ENCODE measurements around the gene SDF4. TPM values are rescaled to one million over a fixed set of nuclear protein-coding genes. Genes with fewer than 3 reads are reported as not detected.

SDF4 gene
- total RNA-seq, 4 donors from 2014 or later: 29.7 to 105 (median 50.3) TPM

DNA sequence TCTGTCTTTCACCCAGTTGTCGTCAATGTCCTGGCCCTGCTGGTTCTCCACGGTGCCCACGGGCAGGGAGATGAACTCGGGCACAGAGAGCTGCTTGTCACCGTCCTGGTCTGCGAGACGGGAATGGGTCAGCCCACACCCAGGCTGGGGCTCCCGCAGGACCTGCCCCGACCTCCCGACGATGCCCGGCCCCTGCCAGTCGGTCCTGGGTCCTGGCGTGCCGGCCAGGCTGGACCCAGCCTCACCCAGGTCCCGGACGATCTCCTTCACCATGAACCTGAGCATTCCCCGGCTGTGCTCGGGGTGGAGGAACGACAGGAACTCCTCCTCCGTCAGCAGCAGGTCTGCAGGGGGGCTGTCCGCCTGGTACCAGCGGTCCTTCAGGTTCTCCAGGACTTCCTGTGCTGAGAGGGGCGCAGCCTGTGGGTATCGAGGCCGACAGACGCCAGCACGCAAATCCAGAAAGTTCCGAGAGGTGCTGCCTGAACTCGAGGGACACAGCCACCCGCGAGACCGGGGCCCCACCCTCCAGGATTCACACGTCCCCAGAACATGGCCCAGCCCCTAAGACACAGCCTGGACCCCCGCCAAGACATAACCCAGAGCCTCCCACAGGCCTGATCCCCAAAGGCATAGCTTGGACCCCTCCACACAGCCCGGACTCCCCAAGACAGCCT, 13.1 kb downstream of the SDF4 start:
- Histone ChIP-seq H3K4me3 (no peak overlapping the region), H3K27ac (no peak overlapping the region), H3K4me1 (no peaks in the 10 kb centered on the region), H3K27me3 (no peaks in the 10 kb centered on the region), H3K36me3 (no peaks in the 10 kb centered on the region), H3K9me3 (no peaks in the 10 kb centered on the region)
- intact Hi-C loops (cut with DNase I; ENCODE audit: low total_unique reads): no loop called here
- DNase-seq: no peak
- TF ChIP-seq, protein P1, sequence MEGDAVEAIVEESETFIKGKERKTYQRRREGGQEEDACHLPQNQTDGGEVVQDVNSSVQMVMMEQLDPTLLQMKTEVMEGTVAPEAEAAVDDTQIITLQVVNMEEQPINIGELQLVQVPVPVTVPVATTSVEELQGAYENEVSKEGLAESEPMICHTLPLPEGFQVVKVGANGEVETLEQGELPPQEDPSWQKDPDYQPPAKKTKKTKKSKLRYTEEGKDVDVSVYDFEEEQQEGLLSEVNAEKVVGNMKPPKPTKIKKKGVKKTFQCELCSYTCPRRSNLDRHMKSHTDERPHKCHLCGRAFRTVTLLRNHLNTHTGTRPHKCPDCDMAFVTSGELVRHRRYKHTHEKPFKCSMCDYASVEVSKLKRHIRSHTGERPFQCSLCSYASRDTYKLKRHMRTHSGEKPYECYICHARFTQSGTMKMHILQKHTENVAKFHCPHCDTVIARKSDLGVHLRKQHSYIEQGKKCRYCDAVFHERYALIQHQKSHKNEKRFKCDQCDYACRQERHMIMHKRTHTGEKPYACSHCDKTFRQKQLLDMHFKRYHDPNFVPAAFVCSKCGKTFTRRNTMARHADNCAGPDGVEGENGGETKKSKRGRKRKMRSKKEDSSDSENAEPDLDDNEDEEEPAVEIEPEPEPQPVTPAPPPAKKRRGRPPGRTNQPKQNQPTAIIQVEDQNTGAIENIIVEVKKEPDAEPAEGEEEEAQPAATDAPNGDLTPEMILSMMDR (IDR thresholded peaks at IDR 0.05): no peak
- TF ChIP-seq POLR2A (IDR thresholded peaks at IDR 0.05): no peak

DNA sequence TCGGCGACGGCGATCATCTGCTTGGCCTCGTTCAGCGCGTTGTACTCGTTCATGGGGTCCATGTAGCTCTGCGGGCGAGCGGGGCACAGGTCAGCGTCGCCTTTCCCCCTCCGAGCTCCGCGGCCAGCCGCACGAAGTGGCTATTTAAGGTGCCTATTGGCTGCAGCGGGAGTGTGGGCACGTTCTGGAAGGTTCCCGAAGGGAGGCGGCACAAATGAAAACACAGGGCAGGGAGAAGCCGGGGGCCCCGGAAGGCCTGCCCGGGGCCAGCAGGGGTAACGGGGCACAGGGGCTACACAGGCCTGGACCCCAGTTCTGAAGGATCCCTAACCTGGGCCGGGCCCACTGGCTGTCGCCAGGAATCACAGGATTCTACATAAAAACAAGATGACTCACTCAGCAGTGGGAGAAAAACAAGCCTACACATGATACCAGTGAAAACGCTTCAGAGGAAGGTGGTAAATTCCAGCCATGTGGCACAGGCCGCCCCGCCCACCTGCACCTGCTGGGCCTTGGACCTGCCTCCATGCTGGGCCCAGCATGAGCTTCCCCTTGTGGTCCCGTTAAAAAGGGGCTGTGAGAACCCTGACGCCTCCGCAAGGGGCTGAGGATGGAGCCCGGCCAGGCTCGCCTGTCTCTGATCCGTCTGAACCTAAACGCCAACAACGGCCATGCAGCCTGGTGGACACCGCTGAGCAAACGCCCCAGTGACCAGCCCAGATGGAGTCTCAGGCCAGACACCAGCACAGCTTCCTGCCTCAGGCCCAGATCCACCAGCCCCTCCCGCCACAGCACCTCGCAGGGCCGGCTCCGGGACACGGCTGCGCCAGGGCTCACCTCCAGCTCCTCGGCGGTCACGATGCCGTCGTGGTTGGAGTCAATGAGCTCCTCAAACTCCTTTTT, 13.9 kb downstream of the SDF4 start:
- intact Hi-C loops (cut with DNase I; ENCODE audit: low total_unique reads): no loop called here
- no peak for DNase-seq
- Histone ChIP-seq H3K27ac (no peak overlapping the region), H3K27me3 (no peaks in the 10 kb centered on the region), H3K4me3 (no peak overlapping the region), H3K9me3 (no peaks in the 10 kb centered on the region), H3K4me1 (peaks cover 0 to 4% of the 10 kb centered on the region in 2 donors), H3K36me3 (no peaks in the 10 kb centered on the region)
- TF ChIP-seq, protein P1 (IDR thresholded peaks at IDR 0.05): no peak
- no peak for TF ChIP-seq POLR2A (IDR thresholded peaks at IDR 0.05)

DNA sequence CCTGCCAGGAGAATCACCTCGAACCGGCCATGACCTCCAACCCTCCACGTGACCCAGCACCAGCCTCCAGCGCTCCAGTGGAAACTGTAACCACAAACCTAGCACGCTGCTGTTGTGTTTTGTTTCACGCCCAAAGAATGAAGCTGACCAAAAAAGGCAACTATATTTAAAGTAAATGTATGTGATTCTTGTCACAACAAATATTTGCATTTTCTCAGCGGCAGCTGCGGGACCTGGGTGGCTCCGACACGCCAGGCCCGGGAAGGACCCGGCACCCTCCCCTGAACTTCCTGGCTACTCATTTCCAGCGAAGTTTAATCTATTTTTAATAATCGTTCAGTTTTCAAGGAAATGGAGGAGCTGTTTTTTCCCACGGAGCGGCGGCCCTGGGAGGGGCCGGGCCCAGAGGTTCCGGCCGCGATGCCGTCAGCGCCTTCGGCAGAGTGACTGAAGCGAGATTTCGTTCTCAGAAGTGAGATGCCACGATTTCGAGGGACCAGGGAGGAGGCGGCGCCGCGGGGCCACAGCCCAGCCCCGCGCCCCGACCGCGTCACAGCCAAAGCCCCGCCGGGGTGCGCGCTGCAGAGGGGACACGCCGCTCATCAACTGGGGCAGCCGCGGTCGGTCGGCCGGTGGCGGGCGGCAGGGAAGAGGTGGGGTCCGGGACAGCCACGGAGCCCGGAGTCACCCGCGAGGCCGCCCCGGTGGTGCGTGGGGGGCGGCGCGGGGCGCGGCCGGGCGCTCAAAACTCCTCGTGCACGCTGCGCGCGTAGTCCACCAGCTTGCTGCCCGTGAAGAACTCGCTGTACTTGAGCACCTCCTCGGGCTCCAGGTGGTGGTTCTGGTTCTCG, 14.8 kb downstream of the SDF4 start:
- H3K4me3 ChIP-seq: no peak overlapping the region
- no peak for DNase-seq
- no peaks in the 10 kb centered on the region for H3K9me3 ChIP-seq
- peaks cover 0 to 6% of the 10 kb centered on the region in 2 donors for H3K4me1 ChIP-seq
- no peak for TF ChIP-seq POLR2A (IDR thresholded peaks at IDR 0.05)
- TF ChIP-seq, protein P1 (IDR thresholded peaks at IDR 0.05): no peak
- no peaks in the 10 kb centered on the region for H3K27me3 ChIP-seq
- intact Hi-C loops (cut with DNase I; ENCODE audit: low total_unique reads): no loop called here
- no peak overlapping the region for H3K27ac ChIP-seq
- no peaks in the 10 kb centered on the region for H3K36me3 ChIP-seq

DNA sequence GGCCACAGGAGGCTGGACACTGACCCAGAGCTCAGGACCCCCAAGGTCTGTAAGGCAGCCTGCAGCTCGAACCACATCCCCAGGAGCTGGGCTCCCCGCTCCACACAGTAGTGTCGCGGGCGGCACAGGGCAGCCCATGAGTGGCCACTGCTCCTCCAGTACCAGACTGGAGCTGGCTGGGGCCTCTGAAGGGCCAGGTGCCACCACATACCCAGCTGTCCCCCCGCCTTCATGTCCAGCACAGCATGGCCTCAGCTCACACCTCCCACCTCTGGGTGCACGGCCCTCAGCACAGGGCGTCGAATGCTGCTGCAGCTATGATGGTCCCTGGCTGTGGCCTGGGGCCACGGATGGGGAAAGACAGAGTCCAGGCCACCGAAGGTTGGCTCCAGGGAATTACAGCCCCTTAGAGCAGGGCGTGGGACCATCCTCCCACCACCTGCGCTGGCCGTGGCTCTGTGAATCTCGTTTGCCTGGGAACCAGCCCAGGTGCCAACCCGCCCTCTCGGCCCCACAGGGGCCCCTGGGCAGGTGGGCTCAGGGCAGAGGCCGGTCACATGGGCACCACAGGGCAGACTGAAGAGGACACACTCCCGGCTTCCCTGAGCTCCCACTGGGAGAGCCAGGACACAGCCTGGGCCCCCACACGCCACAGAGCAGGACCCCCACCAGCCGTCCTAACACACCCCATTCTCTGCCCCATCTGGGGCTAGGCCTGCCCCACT, 15.8 kb downstream of the SDF4 start:
- Histone ChIP-seq H3K36me3 (no peaks in the 10 kb centered on the region), H3K27me3 (no peaks in the 10 kb centered on the region), H3K9me3 (no peaks in the 10 kb centered on the region), H3K27ac (no peak overlapping the region), H3K4me3 (no peak overlapping the region), H3K4me1 (peaks cover 0 to 6% of the 10 kb centered on the region in 2 donors)
- TF ChIP-seq, protein P1 (IDR thresholded peaks at IDR 0.05): no peak
- no peak for TF ChIP-seq POLR2A (IDR thresholded peaks at IDR 0.05)
- no peak for DNase-seq
- intact Hi-C loops (cut with DNase I; ENCODE audit: low total_unique reads): no loop called here
